ENCODE results near the gene CHMP1B.

- TF ChIP-seq RAD21 (CRISPR knock-in tag; conservative IDR thresholded peaks at IDR 0.05 in 1 of 2, IDR thresholded peaks at IDR 0.05 in 1 of 2) (no peak), CTCF (IDR thresholded peaks at IDR 0.05 in 2 of 3, conservative IDR thresholded peaks at IDR 0.05 in 1 of 3; ENCODE audit: insufficient read depth in 2 of 3, low read depth in 1 of 3, low read length in 3 of 3) (no peak), E2F8 (IDR thresholded peaks at IDR 0.05; ENCODE audit: low read depth, partially characterized antibody) (no peak), JUN (IDR thresholded peaks at IDR 0.05; ENCODE audit: borderline replicate concordance, low read depth, low read length) (no peak), JUN (CRISPR knock-in tag; IDR thresholded peaks at IDR 0.05; ENCODE audit: borderline replicate concordance) (no peak), CEBPB (tag; IDR thresholded peaks at IDR 0.05) (no peak), YY1 (IDR thresholded peaks at IDR 0.05; ENCODE audit: borderline replicate concordance in 1 of 3, control insufficient read depth in 1 of 3, extremely low read depth in 1 of 3, insufficient read depth in 3 of 3, insufficient read length in 1 of 3, insufficient replicate concordance in 2 of 3, low read depth in 1 of 3, low read length in 2 of 3) (no peak), CHD1 (IDR thresholded peaks at IDR 0.05; ENCODE audit: low read length) (no peak), CHAMP1 (IDR thresholded peaks at IDR 0.05) (no peak), EP300 (IDR thresholded peaks at IDR 0.05; ENCODE audit: low read length) (no peak)
Measured at GRCh38 chr18:11808001-11808855, 43.0 kb upstream of the CHMP1B start.
